IMR-90 (cell line): Measurements from ENCODE around the gene YPEL2.

Experiments used
- CTCF ChIP-seq: conservative IDR thresholded peaks from 2 replicates; pipeline ENCODE4 v1.5.1; 2012; ENCODE audit warnings: mild to moderate bottlenecking, low read depth, low read length, improper control_type of control experiment
- POLR2A ChIP-seq: IDR thresholded peaks from 2 replicates; pipeline ENCODE4 v1.6.1; 2012; ENCODE audit warnings: mild to moderate bottlenecking, low read depth, low read length
- RAD21 ChIP-seq: IDR thresholded peaks from 2 replicates; pipeline ENCODE4 v1.6.1; 2012; ENCODE audit warnings: low read length, improper control_type of control experiment
- USF2 ChIP-seq: fragments of 150-350 bp; IDR thresholded peaks from 2 replicates; pipeline ENCODE4 v1.6.1; 2017; ENCODE audit warnings: mild to moderate bottlenecking, antibody characterized with exemption, low read length, low read depth

GRCh38 chr17:59402760-59403159, 71.3 kb downstream of the YPEL2 start:
- TF ChIP-seq USF2 (no peak), POLR2A (no peak), RAD21 (no peak), CTCF (no peak)
